Measurements from ENCODE around the gene YWHAH.

YWHAH gene

GRCh38 chr22:31921106-31921505, 23.2 kb upstream of the YWHAH start:
- DNase-seq (ENCODE audit: low read depth in 2 of 2), result no peak
- no peak for TF ChIP-seq CTCF (IDR thresholded peaks at IDR 0.05; ENCODE audit: low read depth, low read length)
- H3K4me3 ChIP-seq (replicated peaks in 1 of 2; ENCODE audit: low read depth in 2 of 2, low read length in 2 of 2), result no peak overlapping the region

GRCh38 chr22:31922534-31922933, 21.8 kb upstream of the YWHAH start:
- no peak for TF ChIP-seq CTCF (IDR thresholded peaks at IDR 0.05; ENCODE audit: low read depth, low read length)
- H3K4me3 ChIP-seq (replicated peaks in 1 of 2; ENCODE audit: low read depth in 2 of 2, low read length in 2 of 2), result no peak overlapping the region
- no peak for DNase-seq (ENCODE audit: low read depth in 2 of 2)

- no peak for TF ChIP-seq CTCF (IDR thresholded peaks at IDR 0.05; ENCODE audit: low read depth, low read length)
- no peak overlapping the region for H3K4me3 ChIP-seq (replicated peaks in 1 of 2; ENCODE audit: low read depth in 2 of 2, low read length in 2 of 2)
- DNase-seq (ENCODE audit: low read depth in 2 of 2), result peak; percentile 9 to 24
These were observed 21.2 kb upstream of the YWHAH start for GRCh38 chr22:31923136-31923535.

- TF ChIP-seq CTCF (IDR thresholded peaks at IDR 0.05; ENCODE audit: low read depth, low read length), result no peak
- DNase-seq (ENCODE audit: low read depth in 2 of 2), result no peak
- no peak overlapping the region for H3K4me3 ChIP-seq (replicated peaks in 1 of 2; ENCODE audit: low read depth in 2 of 2, low read length in 2 of 2)
These were observed 20.6 kb upstream of the YWHAH start for GRCh38 chr22:31923747-31924146.

GRCh38 chr22:31925056-31925455, 19.3 kb upstream of the YWHAH start:
- no peak for DNase-seq (ENCODE audit: low read depth in 2 of 2)
- H3K4me3 ChIP-seq (replicated peaks in 1 of 2; ENCODE audit: low read depth in 2 of 2, low read length in 2 of 2), result no peak overlapping the region
- no peak for TF ChIP-seq CTCF (IDR thresholded peaks at IDR 0.05; ENCODE audit: low read depth, low read length)

- no peak for DNase-seq (ENCODE audit: low read depth in 2 of 2)
- TF ChIP-seq CTCF (IDR thresholded peaks at IDR 0.05; ENCODE audit: low read depth, low read length), result no peak
- no peak overlapping the region for H3K4me3 ChIP-seq (replicated peaks in 1 of 2; ENCODE audit: low read depth in 2 of 2, low read length in 2 of 2)
These were observed 18.3 kb upstream of the YWHAH start for GRCh38 chr22:31926024-31926423.

GRCh38 chr22:31926969-31927368, 17.4 kb upstream of the YWHAH start:
- DNase-seq (ENCODE audit: low read depth in 2 of 2), result no peak
- no peak overlapping the region for H3K4me3 ChIP-seq (replicated peaks in 1 of 2; ENCODE audit: low read depth in 2 of 2, low read length in 2 of 2)
- no peak for TF ChIP-seq CTCF (IDR thresholded peaks at IDR 0.05; ENCODE audit: low read depth, low read length)
